Ureter (tissue), 1 donor: Measurements from ENCODE around the gene ST8SIA1. TPM values are rescaled to one million over a fixed set of nuclear protein-coding genes. Genes with fewer than 3 reads are reported as not detected.
"Not testable (repeated sequence)": the region's sequence is repeated elsewhere in the genome, so short reads cannot be mapped to it uniquely, and the experiment has no call there.

Experiments used
- DNase-seq: peaks from one replicate; pipeline ENCODE4 v3.0.0-alpha.2; 2020; ENCODE audit warnings: low spot score
- total RNA-seq: library from RNA; stranded (reverse); gene quantifications from one replicate; pipeline ENCODE4 v1.2.4, GENCODE V29; 2023
- donor health status: DM: yes; HTN: yes; CAD: no.

ST8SIA1 gene
- 9.4 TPM for total RNA-seq

DNA sequence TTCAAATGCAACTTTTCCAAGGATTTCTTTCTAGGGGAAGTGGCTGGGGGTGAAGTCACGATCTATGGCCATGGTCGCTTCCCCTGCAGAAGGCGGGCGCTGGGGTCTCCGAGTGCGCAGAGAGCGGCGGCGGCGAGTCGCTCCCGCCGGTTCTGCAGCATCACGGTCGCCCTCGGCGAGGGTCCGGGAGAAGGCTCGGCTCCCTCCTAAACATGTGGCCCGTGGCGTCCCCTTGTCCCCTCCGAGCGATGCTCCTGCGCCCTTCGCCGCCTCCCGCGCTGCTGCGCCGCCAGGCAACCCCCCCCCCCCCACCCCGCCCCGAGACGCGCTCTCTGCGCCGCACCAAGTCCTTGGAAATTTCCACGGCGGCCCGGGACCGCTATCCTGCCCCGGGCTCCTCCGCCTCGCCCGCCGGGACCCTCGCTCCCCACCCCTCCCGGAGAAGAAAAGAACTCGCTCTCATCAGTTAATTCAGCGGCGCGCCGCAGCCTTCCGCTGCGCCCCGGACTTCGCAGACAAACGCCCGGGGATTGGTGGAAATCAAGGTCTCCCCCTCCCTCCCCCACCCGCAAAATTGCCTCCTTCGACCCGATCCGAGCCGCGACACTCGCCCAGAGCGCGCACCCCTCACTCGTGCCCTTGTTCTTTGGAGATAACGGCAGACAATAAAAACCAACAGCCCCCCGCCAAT lies at the start of gene ST8SIA1:
Gene ST8SIA1 (minus strand): TSS at position 298 of the 691 bp plus-strand sequence. CDS start 475 bp downstream, outside the sequence.
- peak; percentile 52 for DNase-seq

GRCh38 chr12:22380031-22380430 lies 45.5 kb upstream of the ST8SIA1 start:
- DNase-seq: no peak

DNA sequence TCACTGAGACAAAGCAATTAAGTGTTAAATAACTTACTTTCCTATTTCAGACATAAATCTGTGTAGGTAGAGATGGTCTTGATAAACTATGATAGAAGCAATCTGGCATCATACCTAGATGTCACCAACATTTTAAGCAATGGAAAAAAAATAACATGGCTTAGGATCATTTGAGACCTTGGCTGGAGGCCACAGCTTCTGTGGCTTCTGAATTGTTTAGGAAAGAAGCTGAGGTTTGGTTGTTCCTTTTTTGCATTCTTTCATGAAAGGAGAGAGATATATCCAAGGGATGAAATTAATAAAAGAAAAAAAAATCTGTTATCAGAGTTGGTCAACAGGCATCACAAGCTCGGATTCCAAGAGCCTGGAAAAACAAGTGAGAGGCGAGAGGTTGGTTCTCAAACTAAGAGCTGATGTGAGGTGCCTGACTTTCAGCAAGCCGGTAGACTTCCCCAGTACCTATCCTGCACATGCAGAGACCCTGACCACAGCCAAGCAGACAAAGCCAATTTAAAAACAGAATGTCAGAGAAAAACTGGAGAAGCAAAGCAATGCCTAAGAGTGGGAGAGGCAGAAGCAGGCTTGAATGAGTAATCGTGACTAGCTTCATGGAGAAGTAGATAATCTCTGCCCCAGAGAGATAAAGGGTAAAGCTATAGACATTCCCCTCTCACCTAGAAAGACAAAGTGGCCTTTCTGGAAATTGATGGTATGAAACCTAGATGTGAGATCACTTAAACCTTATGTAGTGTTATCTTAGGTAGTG lies 43.4 kb upstream of the ST8SIA1 start:
- DNase-seq: no peak

DNA sequence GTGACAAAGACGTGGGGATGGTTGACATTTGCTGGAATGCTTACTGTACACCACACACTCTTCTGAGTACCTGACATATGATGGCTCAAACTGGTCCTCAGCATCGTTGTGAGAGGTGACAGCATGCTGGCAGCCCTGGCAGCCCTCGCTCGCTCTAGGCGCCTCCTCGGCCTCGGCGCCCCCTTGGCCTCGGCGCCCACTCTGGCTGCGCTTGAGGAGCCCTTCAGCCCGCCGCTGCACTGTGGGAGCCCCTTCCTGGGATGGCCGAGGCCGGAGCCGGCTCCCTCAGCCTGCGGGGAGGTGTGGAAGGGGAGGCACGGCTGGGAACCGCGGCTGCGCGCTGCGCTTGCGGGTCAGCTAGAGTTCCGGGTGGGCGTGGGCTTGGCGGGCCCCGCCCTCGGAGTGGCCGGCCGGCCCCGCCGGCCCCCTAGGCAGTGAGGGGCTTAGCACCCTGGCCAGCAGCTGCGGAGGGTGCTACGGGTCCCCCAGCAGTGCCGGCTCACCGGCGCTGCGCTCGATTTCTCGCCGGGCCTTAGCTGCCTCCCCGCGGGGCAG lies 42.2 kb upstream of the ST8SIA1 start:
- DNase-seq: not testable (repeated sequence)

DNA sequence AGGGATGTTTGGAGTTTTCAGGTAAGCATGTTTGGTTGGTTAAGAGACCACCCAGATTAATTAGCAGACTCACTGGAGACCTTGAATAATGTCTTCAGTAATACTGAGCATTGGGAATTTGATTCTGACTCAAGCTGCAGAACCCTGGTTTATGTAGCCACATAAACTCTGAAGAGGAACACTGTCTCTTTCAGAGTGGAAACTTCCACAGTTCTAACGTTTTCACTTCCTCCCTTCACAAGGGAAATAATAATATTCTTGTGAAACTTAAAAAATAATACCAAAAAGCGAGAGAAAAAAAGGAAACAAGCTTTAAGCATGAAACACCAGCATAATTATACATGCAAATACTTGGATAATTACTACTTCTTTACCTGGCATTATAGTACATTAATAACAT lies 40.0 kb upstream of the ST8SIA1 start:
- DNase-seq: no peak

DNA sequence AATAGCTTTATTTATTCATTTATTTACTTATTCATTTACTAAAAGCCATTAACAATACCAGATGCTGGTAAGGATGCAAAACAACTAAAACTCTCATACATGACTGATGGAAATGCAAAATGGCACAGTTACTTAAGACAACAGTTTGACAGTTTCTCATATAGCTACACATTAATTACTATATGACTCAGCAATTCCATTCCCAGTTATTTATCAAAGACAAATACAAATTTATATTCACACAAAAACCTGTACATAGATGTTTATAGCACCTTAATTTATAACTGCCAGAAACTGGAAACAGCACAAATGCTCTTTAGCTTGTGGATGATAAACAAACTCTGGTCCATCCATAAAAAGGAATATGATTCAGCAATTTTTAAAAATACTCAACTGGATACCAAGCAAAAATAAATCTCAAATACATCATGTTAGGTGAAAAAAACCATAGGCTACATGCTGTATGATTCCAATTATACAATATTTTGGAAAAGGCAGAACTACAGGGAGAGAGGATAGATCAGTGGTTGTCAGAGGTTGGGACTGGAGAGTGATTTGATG lies 37.9 kb upstream of the ST8SIA1 start:
- no peak for DNase-seq

DNA sequence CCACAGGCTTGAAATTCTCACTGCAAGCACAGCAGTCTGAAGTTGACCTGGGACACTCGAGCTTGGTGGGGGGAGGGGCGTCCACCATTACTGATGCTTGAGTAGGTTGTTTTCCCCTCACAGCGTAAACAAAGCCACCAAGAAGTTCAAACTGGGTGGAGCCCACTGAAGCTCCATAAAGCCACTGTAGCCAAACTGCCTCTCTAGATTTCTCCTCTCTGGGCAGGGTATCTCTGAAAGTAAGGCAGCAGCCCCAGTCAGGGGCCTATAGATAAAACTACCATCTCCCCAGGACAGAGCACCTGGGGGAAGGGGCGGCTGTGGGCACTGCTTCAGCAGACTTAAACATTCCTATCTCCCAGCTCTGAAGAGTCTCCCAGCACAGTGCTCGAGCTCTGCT lies 31.7 kb upstream of the ST8SIA1 start:
- DNase-seq: no peak

DNA sequence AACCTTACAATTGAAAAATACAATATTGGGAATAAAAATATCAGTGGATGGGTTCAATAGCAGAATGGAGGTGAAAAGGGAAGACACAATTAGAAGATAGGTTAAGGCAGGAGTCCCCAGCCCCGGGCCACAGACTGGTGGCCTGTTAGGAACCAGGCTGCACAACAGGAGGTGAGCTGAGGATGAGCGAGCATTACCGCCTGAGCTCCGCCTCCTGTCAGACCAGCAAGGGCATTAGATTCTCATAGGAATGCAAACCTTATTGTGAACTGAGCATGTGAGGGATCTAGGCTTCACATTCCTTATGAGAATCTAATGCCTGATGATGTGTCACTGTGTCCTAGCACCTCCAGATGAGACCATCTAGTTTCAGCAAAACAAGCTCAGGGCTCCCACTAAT lies 27.3 kb upstream of the ST8SIA1 start:
- DNase-seq: no peak

DNA sequence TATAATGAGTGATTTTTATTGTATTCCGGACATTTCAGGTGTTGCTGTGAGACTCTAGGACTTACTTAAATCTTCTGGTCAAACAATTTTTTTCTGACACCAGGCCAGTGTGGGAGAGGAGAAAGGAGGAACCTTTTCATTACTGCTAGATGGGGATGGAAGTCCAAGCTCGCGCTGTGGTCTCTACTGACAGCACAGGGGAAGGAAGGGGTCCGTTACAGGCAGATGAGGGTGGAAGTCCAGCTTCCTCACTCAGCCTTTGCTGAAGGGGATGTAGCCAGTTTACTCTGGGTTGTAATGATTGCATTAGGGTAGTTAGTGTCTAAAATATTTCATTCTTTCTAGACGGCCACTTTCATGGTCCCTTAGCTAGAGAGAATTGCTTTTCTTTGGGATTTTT lies 26.3 kb upstream of the ST8SIA1 start:
- no peak for DNase-seq

DNA sequence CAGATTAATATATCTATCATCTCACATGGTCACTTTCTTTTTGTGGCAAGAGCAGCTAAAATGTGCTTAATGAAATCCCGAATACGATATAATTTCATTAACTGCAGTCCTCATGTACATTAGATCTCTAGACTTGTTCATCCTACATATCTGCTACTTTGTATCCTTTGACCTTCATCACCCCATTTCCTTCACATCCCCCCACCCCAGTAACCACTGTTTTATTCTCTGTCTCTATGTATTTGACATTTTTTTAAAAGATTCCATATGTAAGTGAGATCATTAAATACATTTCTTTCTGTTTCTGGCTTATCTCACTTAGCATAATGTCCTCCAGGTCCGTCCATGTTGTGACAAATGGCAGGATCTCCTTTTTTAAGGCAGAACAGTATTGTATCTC lies 23.0 kb upstream of the ST8SIA1 start:
- no peak for DNase-seq

GRCh38 chr12:22356231-22356630 lies 21.7 kb upstream of the ST8SIA1 start:
- DNase-seq: no peak

GRCh38 chr12:22355011-22355580 lies 20.6 kb upstream of the ST8SIA1 start:
- no peak for DNase-seq

- DNase-seq: no peak
Measured at GRCh38 chr12:22353615-22354325, 19.3 kb upstream of the ST8SIA1 start.

DNA sequence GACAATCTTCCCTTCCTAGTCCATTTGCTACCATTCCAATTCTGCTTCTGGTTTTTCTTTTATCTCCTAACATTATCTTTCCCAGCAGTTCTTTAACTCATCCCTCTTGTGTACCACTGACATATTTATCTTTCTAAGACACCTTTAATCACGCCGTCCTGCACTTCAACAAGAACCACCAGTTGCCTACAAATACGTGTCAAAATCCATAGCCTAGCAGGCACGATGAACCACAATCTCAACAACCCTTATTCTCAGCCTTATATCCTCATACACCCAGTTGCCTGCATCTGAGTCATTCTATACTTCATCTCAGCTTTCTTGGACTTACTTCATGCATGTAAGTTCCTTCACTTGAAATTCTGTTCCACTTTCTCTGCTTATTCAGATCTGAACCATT lies 16.4 kb upstream of the ST8SIA1 start:
- DNase-seq: no peak

GRCh38 chr12:22348208-22348607 lies 13.7 kb upstream of the ST8SIA1 start:
- no peak for DNase-seq

DNA sequence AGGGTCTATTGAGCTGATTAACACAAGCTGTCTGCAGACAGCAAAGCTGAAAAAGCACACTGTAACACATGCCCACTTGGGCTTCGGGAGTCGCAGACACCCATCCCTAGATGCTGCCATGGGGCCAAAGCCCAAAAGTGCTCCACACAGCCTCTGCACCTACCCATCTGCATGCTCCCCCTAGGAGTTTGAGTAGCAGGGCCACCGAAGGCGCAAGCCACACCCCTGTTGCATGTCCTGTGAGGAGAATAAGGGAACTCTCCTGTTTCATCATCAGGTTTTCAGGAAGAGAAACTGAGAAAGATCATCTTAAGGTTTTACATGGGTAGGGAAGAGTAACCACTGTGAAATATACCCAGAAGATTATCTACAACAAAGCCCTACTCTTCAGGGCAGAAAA lies 5.6 kb upstream of the ST8SIA1 start:
- no peak for DNase-seq

- DNase-seq: no peak
Measured at GRCh38 chr12:22339691-22340090, 5.2 kb upstream of the ST8SIA1 start.

- no peak for DNase-seq
Measured at GRCh38 chr12:22335794-22336166, 1.3 kb upstream of the ST8SIA1 start.

DNA sequence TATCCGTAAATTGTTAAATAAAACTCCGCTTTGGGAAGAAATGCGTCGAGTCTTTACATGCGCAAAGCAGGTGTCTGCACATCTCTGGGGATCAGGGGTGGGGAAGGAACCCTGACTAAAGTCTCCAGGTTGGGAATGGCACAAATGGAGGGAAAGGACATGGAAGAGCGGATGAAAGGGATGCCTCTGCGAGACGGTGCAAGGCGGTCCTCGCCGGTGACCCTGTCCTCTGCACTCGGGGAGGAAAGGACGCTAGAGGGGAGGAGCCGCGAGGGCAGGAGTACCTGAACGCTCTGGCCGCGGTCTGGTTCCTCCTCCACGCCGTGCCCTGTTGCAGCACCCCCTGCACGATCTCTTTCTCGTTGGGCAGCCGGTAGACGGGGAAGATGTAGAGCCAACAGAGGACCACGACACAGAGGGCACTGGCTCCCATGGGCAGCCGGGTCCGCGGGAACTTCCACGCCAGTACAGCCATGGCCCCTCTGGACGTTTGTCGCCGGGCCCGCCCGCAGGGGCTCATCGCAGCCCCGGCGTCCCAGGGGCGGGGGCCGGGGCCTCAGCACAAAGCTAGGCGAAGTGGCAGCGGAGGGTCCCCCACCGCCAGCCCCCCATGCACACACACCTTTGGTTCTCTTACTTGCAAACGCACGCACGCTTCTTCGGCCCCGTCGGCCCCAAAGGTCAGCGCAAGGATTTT lies 646 bp downstream of the ST8SIA1 start:
- no peak for DNase-seq

- DNase-seq: no peak
Measured at GRCh38 chr12:22333186-22333712, 1.3 kb downstream of the ST8SIA1 start.

DNA sequence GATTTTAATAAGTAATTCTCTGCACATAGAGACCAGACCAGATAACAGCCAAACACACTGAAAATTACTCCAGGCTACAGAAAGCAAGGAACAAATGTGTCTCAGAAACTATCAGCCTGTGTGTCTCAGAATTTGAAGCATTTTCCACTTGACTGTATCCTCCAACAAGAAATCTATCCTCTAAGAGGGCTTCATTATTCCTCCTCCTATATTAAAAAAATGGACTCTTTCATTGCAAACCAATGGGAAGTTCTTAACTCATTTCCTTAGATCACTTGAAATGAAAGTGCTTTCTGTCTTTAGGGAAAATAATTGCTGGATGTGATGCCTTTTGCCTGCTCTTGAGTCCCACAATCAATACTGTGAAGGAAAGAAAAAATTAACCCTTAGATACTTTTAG lies 2.3 kb downstream of the ST8SIA1 start:
- no peak for DNase-seq
